GM23338 (cell line): ENCODE results near the gene MAMLD1. TPM values are rescaled to one million over a fixed set of nuclear protein-coding genes. Genes with fewer than 3 reads are reported as not detected.

Experiments used
- ATAC-seq: fragments of 200-7000 bp; cut with Tn5 transposase; 3 replicates; pipeline ENCODE4 v1.9.1; 2020
- DNase-seq: peaks from one replicate; pipeline ENCODE4 v3.0.0-alpha.2; 2015; ENCODE audit warnings: low spot score
- H2AFZ ChIP-seq: fragments of 200-600 bp; sonication (generic); 2 replicates; pipeline ENCODE4 v1.8.0; 2016; ENCODE audit warnings: antibody characterized with exemption, mild to moderate bottlenecking, moderate library complexity
- H3F3A ChIP-seq: fragments of 200-600 bp; sonication (generic); replicated peaks from 2 replicates; pipeline ENCODE4 v1.8.0; 2017; ENCODE audit warnings: antibody characterized with exemption, mixed run types, low read depth
- H3K27ac ChIP-seq: fragments of 200-600 bp; sonication (generic); 2 replicates; pipeline ENCODE4 v1.6.1; 2016; ENCODE audit warnings: low read depth
- H3K27me3 ChIP-seq: fragments of 200-600 bp; sonication (generic); 2 replicates; pipeline ENCODE4 v1.8.0; 2016; ENCODE audit warnings: mild to moderate bottlenecking, mixed run types, moderate library complexity; ENCODE audit not compliant: insufficient read depth
- H3K36me3 ChIP-seq: fragments of 200-600 bp; sonication (generic); 2 replicates; pipeline ENCODE4 v1.8.0; 2016; ENCODE audit warnings: mild to moderate bottlenecking; ENCODE audit not compliant: insufficient read depth
- H3K4me1 ChIP-seq: fragments of 200-600 bp; sonication (generic); 2 replicates; pipeline ENCODE4 v1.8.0; 2016; ENCODE audit warnings: mild to moderate bottlenecking, moderate library complexity; ENCODE audit not compliant: insufficient read depth
- H3K4me2 ChIP-seq: fragments of 200-600 bp; sonication (generic); 2 replicates; pipeline ENCODE4 v1.7.1; 2017; ENCODE audit warnings: mixed run types
- H3K4me3 ChIP-seq: fragments of 200-600 bp; sonication (generic); 2 replicates; pipeline ENCODE4 v1.6.1; 2016; ENCODE audit warnings: mixed run types
- H3K79me2 ChIP-seq: fragments of 200-600 bp; sonication (generic); replicated peaks from 2 replicates; pipeline ENCODE4 v1.8.0; 2017; ENCODE audit warnings: mild to moderate bottlenecking; ENCODE audit not compliant: insufficient read depth
- H3K9me2 ChIP-seq: fragments of 200-600 bp; sonication (generic); 2 replicates; pipeline ENCODE4 v1.8.0; 2017; ENCODE audit not compliant: insufficient read depth
- H4K20me1 ChIP-seq: fragments of 200-600 bp; sonication (generic); replicated peaks from 2 replicates; pipeline ENCODE4 v1.8.0; 2017; ENCODE audit warnings: mild to moderate bottlenecking; ENCODE audit not compliant: insufficient read depth
- H3K27ac Mint-ChIP-seq: 2 replicates; pipeline ENCODE4 v1.8.0; 2020; ENCODE audit warnings: inconsistent platforms, mild to moderate bottlenecking, moderate library complexity, mixed read lengths
- H3K27me3 Mint-ChIP-seq: 3 replicates; pipeline ENCODE4 v1.8.0; 2022; ENCODE audit warnings: low read depth, mild to moderate bottlenecking, moderate library complexity, mixed read lengths, inconsistent platforms; ENCODE audit not compliant: insufficient read depth, poor library complexity
- H3K36me3 Mint-ChIP-seq: 3 replicates; pipeline ENCODE4 v1.8.0; 2021; ENCODE audit warnings: low read depth, mild to moderate bottlenecking, inconsistent platforms, moderate library complexity, mixed read lengths
- H3K4me1 Mint-ChIP-seq: 3 replicates; pipeline ENCODE4 v1.8.0; 2020; ENCODE audit warnings: mild to moderate bottlenecking, inconsistent platforms, mixed read lengths
- H3K4me3 Mint-ChIP-seq: 3 replicates; pipeline ENCODE4 v1.8.0; 2021; ENCODE audit warnings: moderate library complexity, mild to moderate bottlenecking, inconsistent platforms, mixed read lengths
- H3K9me3 Mint-ChIP-seq: 3 replicates; pipeline ENCODE4 v1.8.0; 2020; ENCODE audit warnings: moderate library complexity, mild to moderate bottlenecking, inconsistent platforms, mixed read lengths
- CREB1 ChIP-seq: fragments of 250-450 bp; sonication (Bioruptor Pico); IDR thresholded peaks from 2 replicates; pipeline ENCODE4 v1.5.0; 2020; ENCODE audit warnings: low read depth, mild to moderate bottlenecking, moderate library complexity
- EZH2 ChIP-seq: fragments of 200-600 bp; sonication (generic); IDR thresholded peaks from one replicate; pipeline ENCODE4 v1.8.0; 2017; ENCODE audit warnings: antibody characterized with exemption, mild to moderate bottlenecking, low read depth; ENCODE audit not compliant: unreplicated experiment
- EZH2phosphoT487 ChIP-seq: fragments of 200-600 bp; sonication (generic); IDR thresholded peaks from one replicate; pipeline ENCODE4 v1.8.1; 2018; ENCODE audit warnings: antibody characterized with exemption; ENCODE audit not compliant: unreplicated experiment
- NANOG ChIP-seq: IDR thresholded peaks from 2 replicates; pipeline ENCODE4 v1.6.1; 2016; ENCODE audit warnings: antibody characterized with exemption, borderline replicate concordance
- STAT1 ChIP-seq: IDR thresholded peaks from one replicate; pipeline ENCODE4 v1.6.1; 2016; ENCODE audit warnings: antibody characterized with exemption; ENCODE audit not compliant: unreplicated experiment
- ZNF114 ChIP-seq: fragments of 250-450 bp; sonication (Bioruptor Pico); IDR thresholded peaks from 2 replicates; pipeline ENCODE4 v1.5.0; 2020; ENCODE audit warnings: mild to moderate bottlenecking, moderate library complexity
- polyA plus RNA-seq: library from polyadenylated mRNA; unstranded; fragments of >200 nt; fragmentation: Nextera tagmentation; extraction: Ambion mirVana; gene quantifications from 2 replicates; pipeline ENCODE4 v1.2.1, GENCODE V29; 2016
- total RNA-seq: library from RNA; depleted of rRNA; stranded (reverse); fragments of >200 nt; shearing (Covaris generic); gene quantifications from 2 replicates; pipeline ENCODE4 v1.2.3, GENCODE V29; 2014
- TF ChIP-seq, protein P1 (sequence below): IDR thresholded peaks from one replicate; pipeline ENCODE4 v1.6.1; 2018; ENCODE audit warnings: antibody characterized with exemption; ENCODE audit not compliant: unreplicated experiment
- TF ChIP-seq, protein P2 (sequence below): fragments of 250-450 bp; sonication (Bioruptor Pico); IDR thresholded peaks from 2 replicates; pipeline ENCODE4 v1.5.0; 2020; ENCODE audit warnings: mild to moderate bottlenecking, moderate library complexity

MAMLD1 gene
- total and polyA plus RNA-seq, 2 experiments from 2014 or later: 0.13 to 0.21 TPM

DNA sequence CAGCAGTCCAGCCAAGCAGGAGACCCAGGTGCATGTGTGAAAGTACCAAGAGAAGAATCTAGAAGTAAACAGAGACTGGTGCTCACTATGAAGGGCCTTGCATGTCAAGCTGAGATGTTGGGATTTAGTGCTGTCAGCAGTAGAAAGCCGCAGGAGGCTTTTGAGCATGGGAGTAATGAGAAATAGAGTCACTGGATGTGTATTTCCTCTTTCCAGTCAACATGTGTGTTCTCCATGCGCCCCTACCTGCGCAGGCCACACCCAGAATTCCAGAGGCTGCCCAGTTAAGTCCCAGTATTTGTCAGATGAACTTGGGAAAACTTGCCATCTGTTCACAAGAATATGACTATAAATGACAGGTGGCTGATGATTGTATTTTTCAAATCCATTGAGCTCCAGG is 4.5 kb upstream of the MAMLD1 start:
- no peaks in the 10 kb centered on the region for H4K20me1 ChIP-seq
- Mint-ChIP-seq H3K36me3 (no peaks in the 10 kb centered on the region), H3K4me3 (no peak overlapping the region), H3K27ac (no peak overlapping the region), H3K27me3 (peaks cover 36% of the 10 kb centered on the region), H3K9me3 (no peaks in the 10 kb centered on the region), H3K4me1 (no peaks in the 10 kb centered on the region; the same call in 1 of the 3 replicates)
- H2AFZ ChIP-seq: no peak overlapping the region
- H3K4me1 ChIP-seq: no peaks in the 10 kb centered on the region
- TF ChIP-seq, protein P1, sequence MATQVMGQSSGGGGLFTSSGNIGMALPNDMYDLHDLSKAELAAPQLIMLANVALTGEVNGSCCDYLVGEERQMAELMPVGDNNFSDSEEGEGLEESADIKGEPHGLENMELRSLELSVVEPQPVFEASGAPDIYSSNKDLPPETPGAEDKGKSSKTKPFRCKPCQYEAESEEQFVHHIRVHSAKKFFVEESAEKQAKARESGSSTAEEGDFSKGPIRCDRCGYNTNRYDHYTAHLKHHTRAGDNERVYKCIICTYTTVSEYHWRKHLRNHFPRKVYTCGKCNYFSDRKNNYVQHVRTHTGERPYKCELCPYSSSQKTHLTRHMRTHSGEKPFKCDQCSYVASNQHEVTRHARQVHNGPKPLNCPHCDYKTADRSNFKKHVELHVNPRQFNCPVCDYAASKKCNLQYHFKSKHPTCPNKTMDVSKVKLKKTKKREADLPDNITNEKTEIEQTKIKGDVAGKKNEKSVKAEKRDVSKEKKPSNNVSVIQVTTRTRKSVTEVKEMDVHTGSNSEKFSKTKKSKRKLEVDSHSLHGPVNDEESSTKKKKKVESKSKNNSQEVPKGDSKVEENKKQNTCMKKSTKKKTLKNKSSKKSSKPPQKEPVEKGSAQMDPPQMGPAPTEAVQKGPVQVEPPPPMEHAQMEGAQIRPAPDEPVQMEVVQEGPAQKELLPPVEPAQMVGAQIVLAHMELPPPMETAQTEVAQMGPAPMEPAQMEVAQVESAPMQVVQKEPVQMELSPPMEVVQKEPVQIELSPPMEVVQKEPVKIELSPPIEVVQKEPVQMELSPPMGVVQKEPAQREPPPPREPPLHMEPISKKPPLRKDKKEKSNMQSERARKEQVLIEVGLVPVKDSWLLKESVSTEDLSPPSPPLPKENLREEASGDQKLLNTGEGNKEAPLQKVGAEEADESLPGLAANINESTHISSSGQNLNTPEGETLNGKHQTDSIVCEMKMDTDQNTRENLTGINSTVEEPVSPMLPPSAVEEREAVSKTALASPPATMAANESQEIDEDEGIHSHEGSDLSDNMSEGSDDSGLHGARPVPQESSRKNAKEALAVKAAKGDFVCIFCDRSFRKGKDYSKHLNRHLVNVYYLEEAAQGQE: no peak
- TF ChIP-seq ZNF114 (CRISPR knock-in tag) (no peak), NANOG (no peak), CREB1 (CRISPR knock-in tag) (no peak), EZH2 (no peak), EZH2phosphoT487 (no peak), STAT1 (no peak)
- TF ChIP-seq, protein P2, sequence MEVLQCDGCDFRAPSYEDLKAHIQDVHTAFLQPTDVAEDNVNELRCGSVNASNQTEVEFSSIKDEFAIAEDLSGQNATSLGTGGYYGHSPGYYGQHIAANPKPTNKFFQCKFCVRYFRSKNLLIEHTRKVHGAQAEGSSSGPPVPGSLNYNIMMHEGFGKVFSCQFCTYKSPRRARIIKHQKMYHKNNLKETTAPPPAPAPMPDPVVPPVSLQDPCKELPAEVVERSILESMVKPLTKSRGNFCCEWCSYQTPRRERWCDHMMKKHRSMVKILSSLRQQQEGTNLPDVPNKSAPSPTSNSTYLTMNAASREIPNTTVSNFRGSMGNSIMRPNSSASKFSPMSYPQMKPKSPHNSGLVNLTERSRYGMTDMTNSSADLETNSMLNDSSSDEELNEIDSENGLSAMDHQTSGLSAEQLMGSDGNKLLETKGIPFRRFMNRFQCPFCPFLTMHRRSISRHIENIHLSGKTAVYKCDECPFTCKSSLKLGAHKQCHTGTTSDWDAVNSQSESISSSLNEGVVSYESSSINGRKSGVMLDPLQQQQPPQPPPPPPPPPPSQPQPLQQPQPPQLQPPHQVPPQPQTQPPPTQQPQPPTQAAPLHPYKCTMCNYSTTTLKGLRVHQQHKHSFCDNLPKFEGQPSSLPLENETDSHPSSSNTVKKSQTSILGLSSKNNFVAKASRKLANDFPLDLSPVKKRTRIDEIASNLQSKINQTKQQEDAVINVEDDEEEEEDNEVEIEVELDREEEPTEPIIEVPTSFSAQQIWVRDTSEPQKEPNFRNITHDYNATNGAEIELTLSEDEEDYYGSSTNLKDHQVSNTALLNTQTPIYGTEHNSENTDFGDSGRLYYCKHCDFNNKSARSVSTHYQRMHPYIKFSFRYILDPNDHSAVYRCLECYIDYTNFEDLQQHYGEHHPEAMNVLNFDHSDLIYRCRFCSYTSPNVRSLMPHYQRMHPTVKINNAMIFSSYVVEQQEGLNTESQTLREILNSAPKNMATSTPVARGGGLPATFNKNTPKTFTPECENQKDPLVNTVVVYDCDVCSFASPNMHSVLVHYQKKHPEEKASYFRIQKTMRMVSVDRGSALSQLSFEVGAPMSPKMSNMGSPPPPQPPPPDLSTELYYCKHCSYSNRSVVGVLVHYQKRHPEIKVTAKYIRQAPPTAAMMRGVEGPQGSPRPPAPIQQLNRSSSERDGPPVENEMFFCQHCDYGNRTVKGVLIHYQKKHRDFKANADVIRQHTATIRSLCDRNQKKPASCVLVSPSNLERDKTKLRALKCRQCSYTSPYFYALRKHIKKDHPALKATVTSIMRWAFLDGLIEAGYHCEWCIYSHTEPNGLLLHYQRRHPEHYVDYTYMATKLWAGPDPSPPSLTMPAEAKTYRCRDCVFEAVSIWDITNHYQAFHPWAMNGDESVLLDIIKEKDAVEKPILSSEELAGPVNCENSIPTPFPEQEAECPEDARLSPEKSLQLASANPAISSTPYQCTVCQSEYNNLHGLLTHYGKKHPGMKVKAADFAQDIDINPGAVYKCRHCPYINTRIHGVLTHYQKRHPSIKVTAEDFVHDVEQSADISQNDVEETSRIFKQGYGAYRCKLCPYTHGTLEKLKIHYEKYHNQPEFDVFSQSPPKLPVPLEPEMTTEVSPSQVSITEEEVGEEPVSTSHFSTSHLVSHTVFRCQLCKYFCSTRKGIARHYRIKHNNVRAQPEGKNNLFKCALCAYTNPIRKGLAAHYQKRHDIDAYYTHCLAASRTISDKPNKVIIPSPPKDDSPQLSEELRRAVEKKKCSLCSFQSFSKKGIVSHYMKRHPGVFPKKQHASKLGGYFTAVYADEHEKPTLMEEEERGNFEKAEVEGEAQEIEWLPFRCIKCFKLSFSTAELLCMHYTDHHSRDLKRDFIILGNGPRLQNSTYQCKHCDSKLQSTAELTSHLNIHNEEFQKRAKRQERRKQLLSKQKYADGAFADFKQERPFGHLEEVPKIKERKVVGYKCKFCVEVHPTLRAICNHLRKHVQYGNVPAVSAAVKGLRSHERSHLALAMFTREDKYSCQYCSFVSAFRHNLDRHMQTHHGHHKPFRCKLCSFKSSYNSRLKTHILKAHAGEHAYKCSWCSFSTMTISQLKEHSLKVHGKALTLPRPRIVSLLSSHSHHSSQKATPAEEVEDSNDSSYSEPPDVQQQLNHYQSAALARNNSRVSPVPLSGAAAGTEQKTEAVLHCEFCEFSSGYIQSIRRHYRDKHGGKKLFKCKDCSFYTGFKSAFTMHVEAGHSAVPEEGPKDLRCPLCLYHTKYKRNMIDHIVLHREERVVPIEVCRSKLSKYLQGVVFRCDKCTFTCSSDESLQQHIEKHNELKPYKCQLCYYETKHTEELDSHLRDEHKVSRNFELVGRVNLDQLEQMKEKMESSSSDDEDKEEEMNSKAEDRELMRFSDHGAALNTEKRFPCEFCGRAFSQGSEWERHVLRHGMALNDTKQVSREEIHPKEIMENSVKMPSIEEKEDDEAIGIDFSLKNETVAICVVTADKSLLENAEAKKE: no peak
- ATAC-seq (no peak), DNase-seq (no peak)
- no peaks in the 10 kb centered on the region for H3F3A ChIP-seq
- H3K27ac ChIP-seq: no peak overlapping the region
- no peak overlapping the region for H3K4me2 ChIP-seq
- H3K4me3 ChIP-seq: no peak overlapping the region
- H3K27me3 ChIP-seq: peaks cover 50% of the 10 kb centered on the region
- no peaks in the 10 kb centered on the region for H3K79me2 ChIP-seq
- no peaks in the 10 kb centered on the region for H3K36me3 ChIP-seq
- H3K9me2 ChIP-seq: no peaks in the 10 kb centered on the region
